PC-9 (cell line): Measurements from ENCODE around the gene TGFB3. TPM values are rescaled to one million over a fixed set of nuclear protein-coding genes. Genes with fewer than 3 reads are reported as not detected.

ENCODE experiments used
- BruUV-seq: library from RNA; stranded (reverse); fragments of 400-500 nt; replicated peaks from 2 replicates; lab custom pipeline; 2021; lab: Mats Ljungman, UMichigan
- CTCF ChIA-PET: fragments of 300-600 bp; sonication (Branson Sonifier 250); formaldehyde crosslinking; loops from one replicate; lab custom pipeline; 2022; ENCODE audit warnings: antibody characterized with exemption; lab: Charles Lee
- POLR2A ChIA-PET: fragments of 300-600 bp; sonication (Branson Sonifier 250); formaldehyde crosslinking; loops from one replicate; lab custom pipeline; 2022; ENCODE audit warnings: antibody characterized with exemption; ENCODE audit not compliant: unreplicated experiment; lab: Charles Lee
- DNase-seq, 2 experiments: peaks; one replicate each; pipeline versions ENCODE4 v3.0.0 to v3.0.0-alpha.2; 2015 to 2022; ENCODE audit warnings: mixed read lengths in 1 of 2
- H2AFZ ChIP-seq: fragments of 200-600 bp; sonication (generic); 2 replicates; pipeline ENCODE4 v1.8.1; 2017; ENCODE audit warnings: antibody characterized with exemption
- H3F3A ChIP-seq: fragments of 200-600 bp; sonication (generic); 2 replicates; pipeline ENCODE4 v1.8.1; 2017; ENCODE audit warnings: antibody characterized with exemption, mild to moderate bottlenecking, low read depth; ENCODE audit not compliant: insufficient read depth
- H3K27ac ChIP-seq: fragments of 200-600 bp; sonication (generic); 2 replicates; pipeline ENCODE4 v1.6.1; 2016; ENCODE audit warnings: mixed run types
- H3K27me3 ChIP-seq: fragments of 200-600 bp; sonication (generic); 2 replicates; pipeline ENCODE4 v1.6.1; 2016; ENCODE audit warnings: low read depth, mixed run types; ENCODE audit not compliant: insufficient read depth
- H3K36me3 ChIP-seq: fragments of 200-600 bp; sonication (generic); 2 replicates; pipeline ENCODE4 v1.6.1; 2016; ENCODE audit warnings: low read depth, mixed run types
- H3K4me1 ChIP-seq: fragments of 200-600 bp; sonication (generic); replicated peaks from 2 replicates; pipeline ENCODE4 v1.6.1; 2016; ENCODE audit warnings: mixed run types; ENCODE audit not compliant: insufficient read depth
- H3K4me2 ChIP-seq: fragments of 200-600 bp; sonication (generic); 2 replicates; pipeline ENCODE4 v1.6.1; 2017; ENCODE audit warnings: mixed run types
- H3K4me3 ChIP-seq: fragments of 200-600 bp; sonication (generic); 2 replicates; pipeline ENCODE4 v1.6.1; 2016; ENCODE audit warnings: mixed run types
- H3K79me2 ChIP-seq: fragments of 200-600 bp; sonication (generic); 2 replicates; pipeline ENCODE4 v1.6.1; 2017; ENCODE audit warnings: low read depth, mixed run types
- H3K9me2 ChIP-seq: fragments of 200-600 bp; sonication (generic); 2 replicates; pipeline ENCODE4 v1.8.1; 2017; ENCODE audit warnings: mild to moderate bottlenecking; ENCODE audit not compliant: insufficient read depth
- H3K9me3 ChIP-seq: fragments of 200-600 bp; sonication (generic); 2 replicates; pipeline ENCODE4 v1.8.1; 2016; ENCODE audit warnings: low read depth; ENCODE audit not compliant: insufficient read depth
- H4K20me1 ChIP-seq: fragments of 200-600 bp; sonication (generic); 2 replicates; pipeline ENCODE4 v1.8.1; 2017; ENCODE audit not compliant: insufficient read depth
- CTCF ChIP-seq: fragments of 200-600 bp; sonication (generic); conservative IDR thresholded peaks from 2 replicates; pipeline ENCODE4 v1.6.1; 2017; ENCODE audit warnings: mixed run types, antibody characterized with exemption, mild to moderate bottlenecking, moderate library complexity
- EZH2 ChIP-seq: fragments of 200-600 bp; sonication (generic); IDR thresholded peaks from 2 replicates; pipeline ENCODE4 v1.8.0; 2017; ENCODE audit warnings: antibody characterized with exemption, low read depth
- intact Hi-C: fragments of 100-400 bp; cut with micrococcal nuclease; formaldehyde crosslinking; loops from one replicate; pipeline ENCODE4 v1.10.0; 2022; ENCODE audit not compliant: unreplicated experiment
- total RNA-seq: library from RNA; stranded (reverse); gene quantifications from 2 replicates; pipeline ENCODE4 v1.2.3, GENCODE V29; 2021

The TGFB3 gene
- total RNA-seq, 1 experiment from 2014 or later = 2.8 TPM

- Histone ChIP-seq H3F3A (peaks cover 12% of the 10 kb centered on the region), H3K4me2 (peak overlapping the region; percentile 29), H3K9me3 (no peaks in the 10 kb centered on the region), H3K4me1 (peaks cover 27% of the 10 kb centered on the region), H3K4me3 (no peak overlapping the region), H4K20me1 (no peaks in the 10 kb centered on the region; the same call in 1 of the 2 replicates), H2AFZ (no peak overlapping the region), H3K27me3 (no peaks in the 10 kb centered on the region), H3K79me2 (no peaks in the 10 kb centered on the region), H3K27ac (no peak overlapping the region), H3K36me3 (no peaks in the 10 kb centered on the region), H3K9me2 (no peaks in the 10 kb centered on the region)
- intact Hi-C loops = no loop called here
- TF ChIP-seq CTCF (no peak), EZH2 (no peak)
- ChIA-PET CTCF (interaction anchor here (0.5 to 2.4 kb wide), 4 partner anchors 71 to 535 kb away, joined by 3 to 16 read pairs (median 6); no protein-coding TSS in a partner anchor), POLR2A (interaction anchor here (0.6 to 0.7 kb wide), 3 partner anchors 115 to 720 kb away, joined by 5 to 8 read pairs (median 5); no protein-coding TSS in a partner anchor)
- peak in 1 of 2 experiments; percentile 67 for DNase-seq
- no TSS peak for BruUV-seq
Observed at GRCh38 chr14:75977582-75977943, 4.2 kb downstream of the TGFB3 start.

- DNase-seq = no peak
- intact Hi-C loops = no loop called here
- Histone ChIP-seq H3K79me2 (no peaks in the 10 kb centered on the region), H4K20me1 (no peaks in the 10 kb centered on the region; the same call in 1 of the 2 replicates), H3F3A (peaks cover 12% of the 10 kb centered on the region), H3K36me3 (no peaks in the 10 kb centered on the region), H3K9me2 (no peaks in the 10 kb centered on the region), H3K27ac (no peak overlapping the region), H2AFZ (no peak overlapping the region), H3K4me3 (no peak overlapping the region), H3K27me3 (no peaks in the 10 kb centered on the region), H3K9me3 (no peaks in the 10 kb centered on the region), H3K4me1 (peaks cover 27% of the 10 kb centered on the region), H3K4me2 (peak overlapping the region; percentile 29)
- ChIA-PET CTCF (interaction anchor here (0.6 to 2.4 kb wide), 4 partner anchors 39 to 316 kb away, joined by 3 to 16 read pairs (median 5); partner anchors contain the start of gene TTLL5), POLR2A (interaction anchor here (0.6 to 0.7 kb wide), 3 partner anchors 107 to 719 kb away, joined by 5 to 8 read pairs (median 6); no protein-coding TSS in a partner anchor)
- BruUV-seq = no TSS peak
- TF ChIP-seq CTCF (no peak), EZH2 (no peak)
Observed at GRCh38 chr14:75976826-75977581, 4.8 kb downstream of the TGFB3 start.

GRCh38 chr14:75972801-75973421 is 8.9 kb downstream of the TGFB3 start:
- Histone ChIP-seq H3F3A (peaks cover 11% of the 10 kb centered on the region), H3K9me2 (no peaks in the 10 kb centered on the region), H2AFZ (no peak overlapping the region), H3K4me3 (no peak overlapping the region), H3K4me1 (peaks cover 12% of the 10 kb centered on the region), H4K20me1 (no peaks in the 10 kb centered on the region; the same call in 1 of the 2 replicates), H3K9me3 (no peaks in the 10 kb centered on the region), H3K4me2 (no peak overlapping the region), H3K79me2 (no peaks in the 10 kb centered on the region), H3K27ac (no peak overlapping the region), H3K27me3 (no peaks in the 10 kb centered on the region), H3K36me3 (no peaks in the 10 kb centered on the region)
- BruUV-seq = no TSS peak
- TF ChIP-seq CTCF (no peak), EZH2 (no peak)
- POLR2A ChIA-PET = no interaction called here
- intact Hi-C loops = no loop called here
- no peak for DNase-seq
- CTCF ChIA-PET = interaction anchor here (1.0 to 1.4 kb wide), 2 partner anchors 10 to 395 kb away, joined by 4 to 5 read pairs; partner anchors contain the start of gene FLVCR2
